Activated B cell treated with CpG ODN at 0.5 μM for 24 hours (primary cell): ENCODE measurements around the gene DNAJC1. TPM values are rescaled to one million over a fixed set of nuclear protein-coding genes. Genes with fewer than 3 reads are reported as not detected.

Experiments used
- ATAC-seq: fragments of 200-7000 bp; cut with Tn5 transposase; one replicate; pipeline ENCODE4 v1.10.0; 2021; ENCODE audit warnings: low read depth, mild to moderate bottlenecking, moderate library complexity
- CTCF ChIA-PET: fragments of 350-600 bp; sonication (Branson Sonifier 250); formaldehyde crosslinking; loops from one replicate; lab custom pipeline; 2021; ENCODE audit warnings: antibody characterized with exemption; lab: Charles Lee
- POLR2A ChIA-PET: fragments of 350-600 bp; sonication (Branson Sonifier 250); formaldehyde crosslinking; loops from one replicate; lab custom pipeline; 2021; ENCODE audit warnings: antibody characterized with exemption; lab: Charles Lee
- DNase-seq: peaks from one replicate; pipeline ENCODE4 v3.0.0; 2022
- H3K27ac Mint-ChIP-seq: one replicate; pipeline ENCODE4 v1.8.0; 2020; ENCODE audit warnings: mixed read lengths
- H3K27me3 Mint-ChIP-seq: one replicate; pipeline ENCODE4 v1.8.0; 2021; ENCODE audit warnings: mixed read lengths
- H3K36me3 Mint-ChIP-seq: one replicate; pipeline ENCODE4 v1.8.0; 2021; ENCODE audit warnings: low read depth, mixed read lengths
- H3K4me1 Mint-ChIP-seq: one replicate; pipeline ENCODE4 v1.8.0; 2021; ENCODE audit warnings: mixed read lengths
- H3K4me3 Mint-ChIP-seq: one replicate; pipeline ENCODE4 v1.8.0; 2020; ENCODE audit warnings: mild to moderate bottlenecking, mixed read lengths
- H3K9me3 Mint-ChIP-seq: one replicate; pipeline ENCODE4 v1.8.0; 2020; ENCODE audit warnings: mixed read lengths
- CTCF ChIP-seq: fragments of 200-600 bp; IDR thresholded peaks from one replicate; pipeline ENCODE4 v1.8.0; 2022; ENCODE audit warnings: antibody characterized with exemption, mild to moderate bottlenecking
- intact Hi-C: fragments of 100-400 bp; cut with micrococcal nuclease; formaldehyde crosslinking; loops from one replicate; pipeline ENCODE4 v1.15.1; 2024
- total RNA-seq: library from RNA; stranded (reverse); gene quantifications from 2 replicates; pipeline ENCODE4 v1.2.3, GENCODE V29; 2022

The DNAJC1 gene
- total RNA-seq, 1 donor from 2014 or later = 10.9 TPM

- Mint-ChIP-seq H3K36me3 (no peaks in the 10 kb centered on the region), H3K4me1 (peaks cover 5% of the 10 kb centered on the region), H3K27me3 (no peaks in the 10 kb centered on the region), H3K27ac (no peak overlapping the region), H3K4me3 (no peak overlapping the region), H3K9me3 (peaks cover 8% of the 10 kb centered on the region)
- CTCF ChIA-PET = no interaction called here
- TF ChIP-seq CTCF = no peak
- intact Hi-C loops = no loop called here
- POLR2A ChIA-PET = no interaction called here
- no peak for ATAC-seq
- no peak for DNase-seq
Measured at GRCh38 chr10:21962358-21962757, 41.2 kb downstream of the DNAJC1 start.

GRCh38 chr10:21961847-21962246 lies 41.7 kb downstream of the DNAJC1 start:
- Mint-ChIP-seq H3K4me3 (no peak overlapping the region), H3K4me1 (peaks cover 5% of the 10 kb centered on the region), H3K36me3 (no peaks in the 10 kb centered on the region), H3K27me3 (no peaks in the 10 kb centered on the region), H3K9me3 (peaks cover 8% of the 10 kb centered on the region), H3K27ac (no peak overlapping the region)
- ChIA-PET CTCF (no interaction called here), POLR2A (no interaction called here)
- DNase-seq (no peak), ATAC-seq (no peak)
- intact Hi-C loops = no loop called here
- no peak for TF ChIP-seq CTCF

- peaks cover 5% of the 10 kb centered on the region for H3K4me1 Mint-ChIP-seq
- ChIA-PET POLR2A (no interaction called here), CTCF (no interaction called here)
- H3K9me3 Mint-ChIP-seq = peaks cover 5% of the 10 kb centered on the region
- no peak overlapping the region for H3K4me3 Mint-ChIP-seq
- DNase-seq = no peak
- no peak for ATAC-seq
- intact Hi-C loops = loop anchor here (10.0 kb wide), 2 partner anchors 225 to 435 kb away; partner anchors contain the start of gene SKIDA1
- no peak for TF ChIP-seq CTCF
- no peak overlapping the region for H3K27ac Mint-ChIP-seq
- no peaks in the 10 kb centered on the region for H3K27me3 Mint-ChIP-seq
- no peaks in the 10 kb centered on the region for H3K36me3 Mint-ChIP-seq
Measured at GRCh38 chr10:21959998-21960397, 43.5 kb downstream of the DNAJC1 start.

DNA sequence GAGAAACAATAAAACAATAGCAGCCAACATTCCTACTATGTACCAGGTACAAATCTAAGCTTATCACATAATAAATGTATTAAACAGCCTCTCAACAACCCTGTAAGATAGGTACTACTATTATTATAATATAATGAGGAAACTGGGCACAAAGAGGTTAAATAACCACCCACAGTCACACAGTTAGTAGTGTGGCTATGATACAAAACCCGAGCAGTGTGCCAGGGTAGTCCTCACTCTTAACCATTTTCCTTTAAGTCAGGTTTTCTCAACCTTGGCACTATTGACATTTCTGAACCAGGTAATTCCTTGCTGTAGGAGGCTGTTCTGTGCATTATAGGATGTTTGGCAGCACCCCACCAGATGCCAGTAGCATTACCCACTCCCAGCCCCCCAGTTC lies 48.8 kb downstream of the DNAJC1 start:
- no peaks in the 10 kb centered on the region for H3K36me3 Mint-ChIP-seq
- H3K27ac Mint-ChIP-seq = no peak overlapping the region
- intact Hi-C loops = loop anchor here (2.0 to 10.0 kb wide), 5 partner anchors 220 to 1097 kb away; partner anchors contain the start of gene SKIDA1
- peaks cover 9% of the 10 kb centered on the region for H3K4me1 Mint-ChIP-seq
- no peaks in the 10 kb centered on the region for H3K9me3 Mint-ChIP-seq
- ATAC-seq (no peak), DNase-seq (no peak)
- TF ChIP-seq CTCF = no peak
- H3K27me3 Mint-ChIP-seq = no peaks in the 10 kb centered on the region
- ChIA-PET CTCF (interaction anchor here (2.1 kb wide), 1 partner anchor 459 kb away, joined by 8 read pairs; no protein-coding TSS in a partner anchor), POLR2A (no interaction called here)
- no peak overlapping the region for H3K4me3 Mint-ChIP-seq

- Mint-ChIP-seq H3K27ac (no peak overlapping the region), H3K4me3 (no peak overlapping the region), H3K9me3 (no peaks in the 10 kb centered on the region), H3K36me3 (no peaks in the 10 kb centered on the region), H3K4me1 (peaks cover 9% of the 10 kb centered on the region), H3K27me3 (no peaks in the 10 kb centered on the region)
- ATAC-seq (peak; percentile 60), DNase-seq (no peak)
- TF ChIP-seq CTCF = no peak
- ChIA-PET CTCF (interaction anchor here (2.1 kb wide), 1 partner anchor 458 kb away, joined by 8 read pairs; no protein-coding TSS in a partner anchor), POLR2A (interaction anchor here (0.6 kb wide), 1 partner anchor 11 kb away, joined by 5 read pairs; no protein-coding TSS in a partner anchor)
- intact Hi-C loops = loop anchor here (2.0 to 10.0 kb wide), 5 partner anchors 219 to 1097 kb away; partner anchors contain the start of gene SKIDA1
Measured at GRCh38 chr10:21954132-21954531, 49.4 kb downstream of the DNAJC1 start.
